ENCODE measurements around the gene PDXK.

Gene PDXK

GRCh38 chr21:43702785-43703034 is 16.2 kb upstream of the PDXK start:
- DNase-seq (ENCODE audit: low spot score) = no peak
- H3K4me1 ChIP-seq (ENCODE audit: insufficient read depth, poor library complexity, severe bottlenecking) = no peaks in the 10 kb centered on the region

GRCh38 chr21:43703035-43703880 is 15.7 kb upstream of the PDXK start:
- DNase-seq (ENCODE audit: low spot score) = no peak
- Histone ChIP-seq H3K27me3 (ENCODE audit: insufficient read depth, poor library complexity, severe bottlenecking) (no peaks in the 10 kb centered on the region), H3K9me3 (ENCODE audit: severe bottlenecking) (no peaks in the 10 kb centered on the region), H3K36me3 (ENCODE audit: low read depth) (no peaks in the 10 kb centered on the region), H3K4me1 (ENCODE audit: insufficient read depth, poor library complexity, severe bottlenecking) (no peaks in the 10 kb centered on the region), H3K27ac (ENCODE audit: poor library complexity, severe bottlenecking) (no peak overlapping the region), H3K4me3 (ENCODE audit: severe bottlenecking) (no peak overlapping the region)
- ATAC-seq (ENCODE audit: low read depth) = peak; percentile 30; the same call in 1 of the 3 replicates
- TF ChIP-seq, protein P1, sequence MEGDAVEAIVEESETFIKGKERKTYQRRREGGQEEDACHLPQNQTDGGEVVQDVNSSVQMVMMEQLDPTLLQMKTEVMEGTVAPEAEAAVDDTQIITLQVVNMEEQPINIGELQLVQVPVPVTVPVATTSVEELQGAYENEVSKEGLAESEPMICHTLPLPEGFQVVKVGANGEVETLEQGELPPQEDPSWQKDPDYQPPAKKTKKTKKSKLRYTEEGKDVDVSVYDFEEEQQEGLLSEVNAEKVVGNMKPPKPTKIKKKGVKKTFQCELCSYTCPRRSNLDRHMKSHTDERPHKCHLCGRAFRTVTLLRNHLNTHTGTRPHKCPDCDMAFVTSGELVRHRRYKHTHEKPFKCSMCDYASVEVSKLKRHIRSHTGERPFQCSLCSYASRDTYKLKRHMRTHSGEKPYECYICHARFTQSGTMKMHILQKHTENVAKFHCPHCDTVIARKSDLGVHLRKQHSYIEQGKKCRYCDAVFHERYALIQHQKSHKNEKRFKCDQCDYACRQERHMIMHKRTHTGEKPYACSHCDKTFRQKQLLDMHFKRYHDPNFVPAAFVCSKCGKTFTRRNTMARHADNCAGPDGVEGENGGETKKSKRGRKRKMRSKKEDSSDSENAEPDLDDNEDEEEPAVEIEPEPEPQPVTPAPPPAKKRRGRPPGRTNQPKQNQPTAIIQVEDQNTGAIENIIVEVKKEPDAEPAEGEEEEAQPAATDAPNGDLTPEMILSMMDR (IDR thresholded peaks at IDR 0.05; ENCODE audit: poor library complexity, severe bottlenecking) = no peak

More at GRCh38 chr21:43702785-43703034, 16.2 kb upstream of the PDXK start:
- TF ChIP-seq, protein P1 (IDR thresholded peaks at IDR 0.05; ENCODE audit: poor library complexity, severe bottlenecking) = no peak
- H3K27ac ChIP-seq (ENCODE audit: poor library complexity, severe bottlenecking) = no peak overlapping the region
- no peaks in the 10 kb centered on the region for H3K36me3 ChIP-seq (ENCODE audit: low read depth)
- no peaks in the 10 kb centered on the region for H3K27me3 ChIP-seq (ENCODE audit: insufficient read depth, poor library complexity, severe bottlenecking)
- H3K9me3 ChIP-seq (ENCODE audit: severe bottlenecking) = no peaks in the 10 kb centered on the region
- no peak overlapping the region for H3K4me3 ChIP-seq (ENCODE audit: severe bottlenecking)
- ATAC-seq (ENCODE audit: low read depth) = no peak

DNA sequence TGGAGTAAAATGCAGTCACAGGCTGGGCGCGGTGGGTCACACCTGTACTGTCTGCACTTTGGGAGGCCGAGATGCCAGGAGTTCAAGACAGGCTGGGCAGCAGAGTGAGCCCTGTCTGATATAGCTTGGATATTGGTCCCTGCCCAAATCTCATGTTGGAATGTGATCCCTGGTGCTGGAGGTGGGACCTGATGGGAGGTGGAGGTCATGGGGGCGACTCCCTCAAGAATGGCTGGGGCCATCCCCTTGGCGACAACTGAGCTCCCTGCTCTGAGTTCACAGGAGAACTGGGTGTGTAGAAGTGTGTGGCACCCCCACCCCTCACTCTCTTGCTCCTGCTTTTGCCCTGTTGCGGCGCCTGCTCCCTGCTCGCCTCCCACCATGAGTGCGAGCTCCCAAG is 11.5 kb upstream of the PDXK start:
- TF ChIP-seq, protein P1 (IDR thresholded peaks at IDR 0.05; ENCODE audit: poor library complexity, severe bottlenecking) = no peak
- Histone ChIP-seq H3K4me3 (ENCODE audit: severe bottlenecking) (no peak overlapping the region), H3K27ac (ENCODE audit: poor library complexity, severe bottlenecking) (no peak overlapping the region), H3K27me3 (ENCODE audit: insufficient read depth, poor library complexity, severe bottlenecking) (no peaks in the 10 kb centered on the region), H3K36me3 (ENCODE audit: low read depth) (no peaks in the 10 kb centered on the region), H3K9me3 (ENCODE audit: severe bottlenecking) (no peaks in the 10 kb centered on the region), H3K4me1 (ENCODE audit: insufficient read depth, poor library complexity, severe bottlenecking) (peaks cover 12% of the 10 kb centered on the region)
- ATAC-seq (ENCODE audit: low read depth) (no peak), DNase-seq (ENCODE audit: low spot score) (no peak)

GRCh38 chr21:43708745-43709381 is 10.1 kb upstream of the PDXK start:
- H3K27ac ChIP-seq (ENCODE audit: poor library complexity, severe bottlenecking) = no peak overlapping the region
- DNase-seq (ENCODE audit: low spot score) = no peak
- H3K4me1 ChIP-seq (ENCODE audit: insufficient read depth, poor library complexity, severe bottlenecking) = peaks cover 21% of the 10 kb centered on the region
- H3K9me3 ChIP-seq (ENCODE audit: severe bottlenecking) = no peaks in the 10 kb centered on the region
- no peak overlapping the region for H3K4me3 ChIP-seq (ENCODE audit: severe bottlenecking)
- no peaks in the 10 kb centered on the region for H3K27me3 ChIP-seq (ENCODE audit: insufficient read depth, poor library complexity, severe bottlenecking)
- no peaks in the 10 kb centered on the region for H3K36me3 ChIP-seq (ENCODE audit: low read depth)
- no peak for ATAC-seq (ENCODE audit: low read depth)
- TF ChIP-seq, protein P1 (IDR thresholded peaks at IDR 0.05; ENCODE audit: poor library complexity, severe bottlenecking) = no peak
